Measurements from ENCODE around the gene ZNF555.

The ZNF555 gene

GRCh38 chr19:2805991-2806649 lies 35.2 kb upstream of the ZNF555 start:
- no peaks in the 10 kb centered on the region for H4K20me1 ChIP-seq (ENCODE audit: control insufficient read depth, insufficient read depth, low read depth, low read length)
- no peak overlapping the region for H3K4me3 ChIP-seq (ENCODE audit: low read length)
- H3K9me3 ChIP-seq (ENCODE audit: control insufficient read depth, insufficient read depth, low read length), result no peaks in the 10 kb centered on the region
- H3F3A ChIP-seq (ENCODE audit: control insufficient read depth, insufficient read depth), result no peaks in the 10 kb centered on the region
- no peak overlapping the region for H3K27ac ChIP-seq (ENCODE audit: low read depth, low read length)
- H3K27me3 ChIP-seq (ENCODE audit: control insufficient read depth, low read length), result no peaks in the 10 kb centered on the region
- H3K9me2 ChIP-seq (replicated peaks; ENCODE audit: control insufficient read depth, low read length), result no peaks in the 10 kb centered on the region
- H3K79me2 ChIP-seq (ENCODE audit: control insufficient read depth, low read length), result peaks cover 6% of the 10 kb centered on the region; the same call in 1 of the 2 replicates
- no peaks in the 10 kb centered on the region for H3K4me1 ChIP-seq (ENCODE audit: control insufficient read depth, low read length)
- no peak overlapping the region for H3K4me2 ChIP-seq (ENCODE audit: low read length)
- peaks cover 87% of the 10 kb centered on the region for H3K36me3 ChIP-seq (ENCODE audit: control insufficient read depth, low read length)
- TF ChIP-seq CTCF (IDR thresholded peaks at IDR 0.05; ENCODE audit: low read depth, low read length, poor library complexity, severe bottlenecking), result no peak
- TF ChIP-seq EZH2phosphoT487 (IDR thresholded peaks at IDR 0.05; ENCODE audit: borderline replicate concordance, low read length), result no peak

GRCh38 chr19:2806736-2807378 lies 34.4 kb upstream of the ZNF555 start:
- peaks cover 86% of the 10 kb centered on the region for H3K36me3 ChIP-seq (ENCODE audit: control insufficient read depth, low read length)
- TF ChIP-seq EZH2phosphoT487 (IDR thresholded peaks at IDR 0.05; ENCODE audit: borderline replicate concordance, low read length) (no peak), CTCF (IDR thresholded peaks at IDR 0.05; ENCODE audit: low read depth, low read length, poor library complexity, severe bottlenecking) (no peak)
- H3K4me2 ChIP-seq (ENCODE audit: low read length), result no peak overlapping the region
- no peaks in the 10 kb centered on the region for H3K4me1 ChIP-seq (ENCODE audit: control insufficient read depth, low read length)
- H3F3A ChIP-seq (ENCODE audit: control insufficient read depth, insufficient read depth), result no peaks in the 10 kb centered on the region
- H3K9me3 ChIP-seq (ENCODE audit: control insufficient read depth, insufficient read depth, low read length), result no peaks in the 10 kb centered on the region
- H3K79me2 ChIP-seq (ENCODE audit: control insufficient read depth, low read length), result peaks cover 5% of the 10 kb centered on the region; the same call in 1 of the 2 replicates
- no peaks in the 10 kb centered on the region for H3K9me2 ChIP-seq (replicated peaks; ENCODE audit: control insufficient read depth, low read length)
- no peaks in the 10 kb centered on the region for H4K20me1 ChIP-seq (ENCODE audit: control insufficient read depth, insufficient read depth, low read depth, low read length)
- H3K27me3 ChIP-seq (ENCODE audit: control insufficient read depth, low read length), result no peaks in the 10 kb centered on the region
- no peak overlapping the region for H3K27ac ChIP-seq (ENCODE audit: low read depth, low read length)
- no peak overlapping the region for H3K4me3 ChIP-seq (ENCODE audit: low read length)

- TF ChIP-seq CTCF (IDR thresholded peaks at IDR 0.05; ENCODE audit: low read depth, low read length, poor library complexity, severe bottlenecking) (no peak), EZH2phosphoT487 (IDR thresholded peaks at IDR 0.05; ENCODE audit: borderline replicate concordance, low read length) (no peak)
- Histone ChIP-seq H4K20me1 (ENCODE audit: control insufficient read depth, insufficient read depth, low read depth, low read length) (no peaks in the 10 kb centered on the region), H3K4me2 (ENCODE audit: low read length) (no peak overlapping the region), H3F3A (ENCODE audit: control insufficient read depth, insufficient read depth) (no peaks in the 10 kb centered on the region), H3K79me2 (ENCODE audit: control insufficient read depth, low read length) (0 out of 2 replicates have a peak, but pooled peaks cover 3% of the 10 kb centered on the region), H3K36me3 (ENCODE audit: control insufficient read depth, low read length) (peaks cover 85% of the 10 kb centered on the region), H3K27me3 (ENCODE audit: control insufficient read depth, low read length) (no peaks in the 10 kb centered on the region), H3K4me3 (ENCODE audit: low read length) (no peak overlapping the region), H3K9me2 (replicated peaks; ENCODE audit: control insufficient read depth, low read length) (no peaks in the 10 kb centered on the region), H3K9me3 (ENCODE audit: control insufficient read depth, insufficient read depth, low read length) (no peaks in the 10 kb centered on the region), H3K4me1 (ENCODE audit: control insufficient read depth, low read length) (no peaks in the 10 kb centered on the region), H3K27ac (ENCODE audit: low read depth, low read length) (no peak overlapping the region)
Observed at GRCh38 chr19:2807379-2808128, 33.7 kb upstream of the ZNF555 start.
